ENCODE results near the gene ZNF319.

The ZNF319 gene

DNA sequence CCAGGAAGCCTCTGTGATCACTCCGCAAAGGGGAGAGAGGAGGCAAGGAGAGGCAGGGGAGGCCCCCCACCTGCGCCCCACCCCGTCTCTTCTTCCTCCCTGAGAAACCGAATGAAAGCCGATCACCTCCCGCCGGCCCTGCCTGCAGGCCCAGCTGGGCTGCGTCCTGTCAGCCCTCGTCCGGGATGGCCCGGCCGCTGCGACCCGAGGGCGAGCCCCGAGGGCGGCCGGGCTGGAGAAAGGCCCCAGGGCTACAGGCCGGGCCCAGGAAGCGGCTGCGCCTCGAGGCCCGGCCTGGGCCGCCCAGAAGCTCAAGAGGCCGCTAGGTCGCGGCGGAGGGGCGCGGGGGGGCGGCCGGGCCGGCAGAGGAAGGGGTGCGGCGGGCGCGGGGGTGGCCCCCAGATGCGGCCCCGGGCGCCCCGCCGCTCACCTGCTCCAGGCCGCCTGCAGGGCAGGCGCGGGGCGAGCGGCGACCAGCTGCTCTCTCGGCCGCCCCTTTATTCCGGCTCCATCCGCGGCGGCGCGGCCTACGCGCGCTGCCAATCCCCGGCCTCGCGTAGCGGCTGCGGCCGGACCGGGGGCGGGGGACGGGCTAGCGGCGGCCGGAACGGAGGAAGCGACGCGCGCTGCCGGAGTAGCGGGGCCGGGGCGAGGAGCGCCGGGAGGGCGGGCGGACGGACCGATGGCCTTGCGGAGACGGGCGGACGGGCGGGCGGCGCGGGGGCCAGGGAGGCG, at the start of gene ZNF319:
Gene ZNF319, minus strand, starts transcription at position 702 of the 735 bp plus-strand sequence. CDS start 2,407 bp downstream, outside the sequence.
- H3K27me3 Mint-ChIP-seq, result no peaks in the 10 kb centered on the region
- DNase-seq, result peak; percentile 24
- ATAC-seq, result no peak
- peak within 1 kb of the TSS; percentile 90 for H3K4me3 Mint-ChIP-seq
- H3K36me3 Mint-ChIP-seq (ENCODE audit: low read depth), result peaks cover 24% of the 10 kb centered on the region
- H3K4me1 Mint-ChIP-seq, result peaks cover 56% of the 10 kb centered on the region
- H3K9me3 Mint-ChIP-seq, result no peaks in the 10 kb centered on the region
- H3K27ac Mint-ChIP-seq, result peak within 1 kb of the TSS; percentile 90

DNA sequence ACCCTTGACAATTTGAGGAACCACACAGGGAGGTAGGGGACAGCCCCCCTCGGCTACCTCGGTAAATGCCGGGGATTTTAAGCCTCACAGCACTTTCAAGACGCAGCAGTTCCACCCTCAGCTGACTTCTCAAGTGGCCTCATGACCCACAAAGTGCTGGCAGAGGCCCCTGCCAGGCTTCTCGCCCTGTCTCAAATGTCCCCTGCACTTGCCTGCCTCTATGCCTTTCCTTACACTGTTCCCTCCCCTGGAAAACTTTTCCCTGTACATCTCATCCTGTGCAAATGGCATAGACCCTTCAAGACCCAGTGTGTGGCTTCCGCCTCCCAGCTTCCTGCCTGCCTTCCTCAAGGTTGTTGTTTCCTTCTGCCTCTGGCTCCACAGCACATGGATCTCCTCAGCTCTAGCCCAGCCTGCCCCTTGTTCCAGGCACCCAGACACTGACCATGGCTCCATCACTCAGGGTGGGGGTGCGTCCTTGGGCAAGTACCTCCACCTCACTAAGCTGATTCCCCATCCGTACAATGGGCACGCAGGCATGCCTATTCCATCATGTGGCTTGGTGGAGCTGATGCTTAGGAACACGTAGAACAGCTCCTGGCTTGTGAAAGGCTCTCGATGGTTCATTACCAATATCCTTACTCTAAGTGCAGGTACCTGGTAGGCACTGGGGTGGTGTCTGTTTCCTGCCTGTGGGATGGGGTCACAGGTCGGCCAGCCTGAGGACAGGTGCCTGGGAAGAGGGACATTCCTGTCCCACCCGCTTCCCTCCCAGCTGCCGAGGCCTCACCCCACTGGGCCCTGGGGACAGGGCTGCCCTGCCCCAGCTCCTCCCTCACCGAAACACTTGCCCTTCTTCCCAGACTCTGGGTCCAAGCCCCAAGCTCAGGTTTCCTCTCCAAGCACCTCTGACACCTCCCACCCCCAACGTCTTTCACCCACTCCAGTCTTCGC, 49.0 kb upstream of the ZNF319 start:
- H3K27me3 Mint-ChIP-seq, result no peaks in the 10 kb centered on the region
- ATAC-seq (no peak), DNase-seq (no peak)
- no peaks in the 10 kb centered on the region for H3K9me3 Mint-ChIP-seq
- no peaks in the 10 kb centered on the region for H3K36me3 Mint-ChIP-seq (ENCODE audit: low read depth)
- H3K4me1 Mint-ChIP-seq, result no peaks in the 10 kb centered on the region
- no peak overlapping the region for H3K4me3 Mint-ChIP-seq
- no peak overlapping the region for H3K27ac Mint-ChIP-seq

DNA sequence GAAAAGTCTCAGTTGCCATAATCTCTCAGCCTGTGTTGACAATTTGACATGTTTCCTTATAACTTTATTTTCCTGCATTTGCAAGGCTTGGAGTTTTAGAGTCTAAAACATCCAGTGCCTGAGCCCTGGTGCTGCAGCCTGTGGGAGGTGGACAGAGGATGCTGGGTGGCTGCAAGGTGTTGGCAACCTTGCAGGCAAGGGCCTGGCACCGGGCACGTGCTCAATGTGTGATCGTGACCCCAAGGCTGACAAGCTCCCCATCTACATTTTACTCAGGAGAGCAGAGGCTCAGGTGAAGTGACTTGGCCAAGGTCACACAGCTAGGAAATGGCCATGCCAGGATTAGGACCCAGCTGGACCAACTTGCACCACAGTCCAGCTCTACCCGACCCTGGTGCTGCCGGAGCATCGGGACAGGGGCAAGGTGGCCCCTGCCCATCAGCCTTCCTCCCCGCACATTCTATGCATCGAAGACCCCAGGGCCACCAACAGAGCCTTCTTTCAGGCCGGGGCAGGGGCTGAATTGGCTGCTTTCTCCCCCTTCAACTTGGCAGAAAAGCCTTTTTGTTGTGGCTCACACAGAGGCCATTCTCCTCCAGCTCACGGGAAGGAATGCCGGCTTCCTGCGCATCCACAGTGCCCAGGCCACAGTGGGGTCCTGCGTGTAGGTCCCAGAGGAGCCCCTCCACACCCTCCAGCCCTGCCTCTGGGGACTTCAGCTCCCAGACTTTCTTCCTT, 48.2 kb upstream of the ZNF319 start:
- Mint-ChIP-seq H3K9me3 (no peaks in the 10 kb centered on the region), H3K36me3 (ENCODE audit: low read depth) (no peaks in the 10 kb centered on the region), H3K27ac (no peak overlapping the region), H3K4me3 (no peak overlapping the region), H3K4me1 (no peaks in the 10 kb centered on the region), H3K27me3 (no peaks in the 10 kb centered on the region)
- no peak for ATAC-seq
- no peak for DNase-seq

DNA sequence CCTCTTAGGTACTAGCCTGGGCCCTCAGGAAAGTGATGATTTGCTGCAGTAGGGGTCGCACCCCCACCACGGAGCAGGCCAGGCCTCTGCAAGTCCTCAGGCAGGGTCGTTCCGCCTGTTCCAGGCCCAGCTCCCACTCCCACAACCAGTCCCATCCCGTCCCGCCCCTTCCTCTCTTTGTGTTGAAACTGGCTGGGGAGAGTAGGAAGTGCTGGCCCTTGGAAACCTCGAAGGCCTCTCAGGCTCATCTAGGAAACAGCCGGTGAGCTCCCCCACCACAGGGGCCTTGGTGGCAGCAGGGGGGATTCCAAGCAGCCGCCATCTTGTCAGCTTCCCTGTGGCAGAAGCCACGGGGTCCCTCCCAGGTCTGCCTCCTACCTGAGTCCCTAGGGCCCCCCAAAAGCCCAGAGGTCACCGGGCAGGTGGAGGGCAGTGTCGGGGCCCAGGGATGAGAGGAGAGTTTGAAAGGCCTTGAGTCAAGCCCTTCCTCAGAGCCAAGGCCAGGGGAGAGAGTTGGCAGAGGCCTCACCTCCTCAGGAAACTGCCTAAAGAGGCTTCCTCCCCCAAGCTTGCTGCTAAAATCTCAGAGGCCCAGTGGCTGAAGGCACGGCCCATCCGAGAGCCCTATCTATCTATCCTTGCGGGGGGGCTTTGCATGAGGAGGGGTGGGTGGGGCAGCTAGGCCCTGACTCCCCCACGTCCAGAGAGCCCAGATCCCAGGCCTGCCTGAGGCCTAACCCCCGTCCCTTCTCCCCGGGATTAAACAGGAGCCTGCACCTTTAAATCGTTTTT, 47.3 kb upstream of the ZNF319 start:
- Mint-ChIP-seq H3K27me3 (no peaks in the 10 kb centered on the region), H3K4me3 (no peak overlapping the region), H3K9me3 (no peaks in the 10 kb centered on the region), H3K27ac (no peak overlapping the region), H3K4me1 (no peaks in the 10 kb centered on the region), H3K36me3 (ENCODE audit: low read depth) (no peaks in the 10 kb centered on the region)
- DNase-seq (no peak), ATAC-seq (no peak)

DNA sequence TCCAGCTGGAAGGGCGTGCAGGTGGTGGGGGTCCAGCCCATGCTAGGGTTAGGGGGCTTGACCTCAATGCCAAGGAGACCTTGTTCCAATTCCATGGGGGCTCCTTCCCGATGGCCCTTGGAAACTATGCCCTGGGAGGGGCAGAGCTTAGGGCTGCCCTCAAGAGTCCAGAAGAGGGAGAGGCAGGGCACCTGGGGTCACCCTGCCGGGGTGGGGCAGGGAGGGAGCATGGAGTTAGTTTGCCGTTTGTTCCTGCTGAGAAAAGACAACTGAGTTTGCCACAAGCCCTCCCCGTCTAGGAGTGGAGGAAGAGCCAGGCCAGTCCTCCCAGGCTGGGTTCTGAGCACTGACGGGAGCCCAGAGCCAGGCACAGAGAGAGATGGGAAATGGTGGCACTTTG, 46.5 kb upstream of the ZNF319 start:
- no peak for DNase-seq

DNA sequence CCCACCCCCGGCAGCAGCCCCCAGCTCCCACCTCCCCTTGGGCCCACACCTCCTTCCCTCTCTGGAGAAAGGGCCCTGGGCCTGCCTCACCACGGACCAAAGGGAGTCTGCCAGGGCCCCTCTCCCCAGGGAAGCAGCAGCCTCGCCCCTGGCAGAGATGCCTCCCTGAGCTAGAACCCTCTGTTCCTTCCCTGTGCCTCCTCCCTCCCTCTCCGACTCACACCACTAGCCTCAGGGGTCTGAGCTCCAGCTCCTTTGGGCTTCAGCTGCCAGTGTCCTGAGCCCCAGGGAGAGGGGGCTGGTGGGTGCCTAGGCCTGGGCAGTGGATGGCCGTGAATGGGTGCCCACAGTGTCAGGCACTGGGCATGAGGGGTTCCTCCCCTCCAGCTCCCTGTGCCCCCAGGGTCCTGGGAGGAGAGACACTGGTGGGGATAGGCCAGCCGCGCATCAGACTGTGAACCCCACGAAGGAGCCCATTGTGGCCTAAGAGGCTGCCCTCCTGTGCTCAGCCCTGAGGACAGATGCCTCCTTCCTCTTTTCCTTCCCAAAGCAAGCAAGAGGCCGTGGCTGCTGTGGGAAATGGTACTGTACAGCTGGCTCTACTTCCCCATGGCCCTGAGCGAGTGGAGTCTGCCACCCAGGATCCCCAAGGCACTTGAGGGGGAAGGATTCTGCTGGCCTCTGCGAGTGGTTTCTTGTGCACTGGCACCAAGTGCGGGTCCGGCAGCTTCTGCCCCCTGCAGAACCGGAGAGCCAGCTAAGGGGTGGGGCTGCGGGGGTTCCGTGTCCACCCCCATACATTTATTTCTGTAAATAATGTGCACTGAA, 45.8 kb upstream of the ZNF319 start:
- Mint-ChIP-seq H3K27ac (no peak overlapping the region), H3K4me1 (no peaks in the 10 kb centered on the region), H3K9me3 (no peaks in the 10 kb centered on the region), H3K27me3 (no peaks in the 10 kb centered on the region), H3K4me3 (no peak overlapping the region), H3K36me3 (ENCODE audit: low read depth) (no peaks in the 10 kb centered on the region)
- ATAC-seq, result no peak
- no peak for DNase-seq

More for the DNA sequence above, 46.5 kb upstream of the ZNF319 start:
- Mint-ChIP-seq H3K36me3 (ENCODE audit: low read depth) (no peaks in the 10 kb centered on the region), H3K27ac (no peak overlapping the region), H3K4me1 (no peaks in the 10 kb centered on the region), H3K27me3 (no peaks in the 10 kb centered on the region), H3K9me3 (no peaks in the 10 kb centered on the region), H3K4me3 (no peak overlapping the region)
- ATAC-seq, result no peak

DNA sequence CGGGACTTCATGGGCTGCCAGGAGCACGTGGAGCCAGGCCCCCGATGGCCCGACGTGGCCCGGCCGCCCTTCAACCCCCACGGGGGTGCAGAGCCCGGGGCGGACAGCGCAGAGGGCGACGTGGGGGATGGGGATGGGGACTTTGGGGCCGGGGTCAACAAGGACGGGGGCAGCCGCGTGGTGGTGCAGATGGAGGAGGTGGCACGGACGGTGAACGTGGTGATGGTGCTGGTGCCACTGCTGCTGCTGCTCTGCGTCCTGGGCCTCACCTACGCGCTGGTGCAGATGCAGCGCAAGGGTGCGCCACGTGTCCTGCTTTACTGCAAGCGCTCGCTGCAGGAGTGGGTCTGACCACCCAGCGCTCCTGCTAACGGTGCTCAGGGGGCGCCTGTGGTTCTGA, 44.6 kb upstream of the ZNF319 start:
- Mint-ChIP-seq H3K36me3 (ENCODE audit: low read depth) (no peaks in the 10 kb centered on the region), H3K27ac (no peak overlapping the region), H3K4me3 (no peak overlapping the region), H3K4me1 (no peaks in the 10 kb centered on the region), H3K27me3 (no peaks in the 10 kb centered on the region), H3K9me3 (no peaks in the 10 kb centered on the region)
- DNase-seq (no peak), ATAC-seq (no peak)

DNA sequence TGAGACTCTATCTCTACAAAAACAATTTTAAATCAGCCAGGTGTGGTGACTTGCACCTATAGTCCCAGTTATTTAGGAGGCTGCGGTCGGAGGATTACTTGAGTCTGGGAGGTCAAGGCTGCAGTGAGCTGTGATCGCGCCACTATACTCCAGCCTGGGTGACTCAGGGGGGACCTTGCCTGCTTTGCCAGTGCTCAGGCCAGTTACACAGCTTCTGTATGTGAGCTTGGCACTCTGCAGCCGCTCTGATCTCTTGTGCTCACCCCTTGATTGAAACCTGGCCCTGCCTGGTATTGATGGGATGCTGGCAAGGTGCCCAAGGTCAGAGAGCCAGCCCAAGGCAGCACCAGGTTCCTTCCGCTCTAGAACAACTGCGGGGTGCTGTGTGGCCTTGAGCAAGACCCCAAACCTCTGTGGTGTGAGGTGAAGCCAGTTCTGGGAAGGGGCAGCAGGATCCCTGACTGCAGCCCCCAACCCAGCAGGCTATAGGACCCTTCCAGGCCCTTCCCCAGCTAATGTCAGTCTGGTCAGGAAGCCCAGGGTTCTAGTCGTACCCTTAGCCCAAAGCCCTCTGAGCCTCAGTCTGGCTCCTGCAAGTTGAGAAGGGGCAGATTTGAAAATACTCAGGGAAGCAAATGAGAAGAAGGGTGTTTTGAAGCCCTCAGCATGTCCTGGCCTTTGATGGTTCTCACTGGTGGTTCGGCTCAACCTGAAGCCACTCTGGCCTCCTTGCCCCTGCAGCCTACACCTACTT, 44.0 kb upstream of the ZNF319 start:
- Mint-ChIP-seq H3K9me3 (no peaks in the 10 kb centered on the region), H3K4me3 (no peak overlapping the region)
- ATAC-seq, result no peak

DNA sequence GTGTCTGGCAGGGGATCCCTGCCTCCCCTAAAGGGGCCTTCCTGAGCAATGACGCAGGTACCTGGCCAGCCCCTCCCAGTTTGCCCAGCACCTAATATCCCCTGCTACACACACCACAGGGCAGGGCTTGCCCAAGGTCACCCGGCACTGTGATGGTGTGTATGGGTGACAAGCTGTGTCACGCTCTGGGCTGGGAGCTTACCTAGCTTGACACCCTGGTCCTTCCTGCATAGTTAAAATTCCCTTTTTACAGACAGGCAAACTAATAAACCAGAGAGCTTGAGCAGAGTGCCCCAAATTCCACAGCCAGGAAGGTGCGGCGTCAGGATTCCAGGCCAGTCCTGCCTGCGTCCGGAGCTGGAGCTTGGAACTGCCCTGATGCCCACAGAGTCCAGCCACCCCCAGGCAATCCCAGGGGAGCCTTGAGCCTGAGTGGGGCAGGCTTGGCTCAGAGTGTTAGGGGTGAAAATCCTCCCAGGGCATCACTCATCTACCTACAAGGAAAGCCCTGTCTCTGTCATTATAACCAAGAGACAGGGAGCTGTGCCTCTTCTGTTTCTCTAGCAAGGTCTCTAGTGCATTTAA, 43.2 kb upstream of the ZNF319 start:
- Mint-ChIP-seq H3K27ac (no peak overlapping the region), H3K4me3 (no peak overlapping the region), H3K36me3 (ENCODE audit: low read depth) (no peaks in the 10 kb centered on the region), H3K27me3 (no peaks in the 10 kb centered on the region), H3K9me3 (no peaks in the 10 kb centered on the region), H3K4me1 (no peaks in the 10 kb centered on the region)
- DNase-seq (no peak), ATAC-seq (no peak)

More for the DNA sequence above, 44.0 kb upstream of the ZNF319 start:
- H3K27me3 Mint-ChIP-seq, result no peaks in the 10 kb centered on the region
- no peaks in the 10 kb centered on the region for H3K36me3 Mint-ChIP-seq (ENCODE audit: low read depth)
- no peaks in the 10 kb centered on the region for H3K4me1 Mint-ChIP-seq
- H3K27ac Mint-ChIP-seq, result no peak overlapping the region
- no peak for DNase-seq

DNA sequence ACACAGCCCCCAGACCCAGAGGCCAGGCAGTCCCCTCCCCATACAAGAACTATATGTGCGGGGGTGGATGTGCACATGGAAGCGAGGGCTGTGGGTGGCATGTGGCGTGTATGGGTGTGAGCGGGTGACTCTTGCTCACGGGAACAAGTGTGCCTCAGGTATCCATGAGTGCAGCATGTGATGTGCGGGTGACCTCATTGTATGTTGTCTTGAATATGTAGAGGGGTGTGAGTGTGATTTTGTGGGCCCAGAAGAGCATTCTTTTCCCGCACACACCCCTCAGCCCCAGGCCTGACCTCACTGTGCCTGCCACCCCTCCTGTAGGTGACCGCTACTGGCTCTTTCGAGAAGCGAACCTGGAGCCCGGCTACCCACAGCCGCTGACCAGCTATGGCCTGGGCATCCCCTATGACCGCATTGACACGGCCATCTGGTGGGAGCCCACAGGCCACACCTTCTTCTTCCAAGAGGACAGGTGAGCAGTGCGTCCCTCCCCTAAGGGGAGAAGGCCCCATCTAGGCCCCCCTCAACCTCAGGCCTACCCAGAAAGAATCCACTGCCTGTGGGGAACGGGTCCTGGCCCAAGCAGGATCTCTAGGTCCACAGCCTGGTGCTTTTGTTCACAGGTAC, 42.5 kb upstream of the ZNF319 start:
- H3K36me3 Mint-ChIP-seq (ENCODE audit: low read depth), result no peaks in the 10 kb centered on the region
- ATAC-seq (no peak), DNase-seq (no peak)
- H3K4me1 Mint-ChIP-seq, result no peaks in the 10 kb centered on the region
- no peaks in the 10 kb centered on the region for H3K27me3 Mint-ChIP-seq
- no peak overlapping the region for H3K27ac Mint-ChIP-seq
- H3K4me3 Mint-ChIP-seq, result no peak overlapping the region
- H3K9me3 Mint-ChIP-seq, result no peaks in the 10 kb centered on the region

DNA sequence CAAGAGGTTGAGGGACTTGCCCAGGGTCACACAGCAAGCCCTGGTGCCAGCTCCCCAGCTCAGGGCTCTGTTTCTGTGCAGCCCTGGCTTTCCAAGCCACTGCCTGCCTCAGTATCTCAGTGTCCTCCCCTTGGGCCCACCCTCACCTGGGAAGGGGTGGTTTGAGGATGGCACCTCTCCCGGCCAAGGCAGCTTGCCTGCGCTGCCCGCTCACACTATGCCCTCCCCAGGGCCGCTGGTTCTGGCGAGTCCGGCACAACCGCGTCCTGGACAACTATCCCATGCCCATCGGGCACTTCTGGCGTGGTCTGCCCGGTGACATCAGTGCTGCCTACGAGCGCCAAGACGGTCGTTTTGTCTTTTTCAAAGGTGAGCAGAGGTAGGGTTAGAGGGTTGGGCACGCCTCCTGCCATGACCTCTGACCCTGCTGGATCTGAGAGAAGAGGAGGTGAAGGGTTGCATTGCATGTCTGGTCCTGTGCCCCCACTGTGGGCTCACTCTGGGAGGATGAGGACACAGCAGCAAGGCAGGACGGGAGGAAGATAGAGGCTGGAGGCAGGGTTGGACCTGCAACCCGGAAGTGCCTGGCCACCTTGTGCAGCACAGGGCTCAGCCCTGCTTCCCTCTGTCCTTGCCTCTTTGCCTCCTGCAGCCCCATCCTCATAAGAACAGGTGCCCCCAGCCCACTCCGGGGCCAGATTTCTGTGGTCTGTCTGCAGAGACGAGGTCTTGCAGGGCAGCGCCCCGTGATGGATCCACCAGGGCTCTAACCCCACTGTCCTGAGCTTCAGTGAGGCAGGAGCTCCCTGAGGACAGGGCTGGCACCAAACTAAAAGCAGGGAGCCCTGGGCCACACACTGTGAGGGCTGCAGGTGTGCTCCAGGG, 41.8 kb upstream of the ZNF319 start:
- Mint-ChIP-seq H3K4me3 (no peak overlapping the region), H3K36me3 (ENCODE audit: low read depth) (no peaks in the 10 kb centered on the region)

More for the DNA sequence above, 41.8 kb upstream of the ZNF319 start:
- DNase-seq (no peak), ATAC-seq (no peak)
- no peaks in the 10 kb centered on the region for H3K27me3 Mint-ChIP-seq
- H3K4me1 Mint-ChIP-seq, result no peaks in the 10 kb centered on the region
- H3K27ac Mint-ChIP-seq, result no peak overlapping the region
- no peaks in the 10 kb centered on the region for H3K9me3 Mint-ChIP-seq
